K562 (cell line): ENCODE results near the gene RAPSN. TPM values are rescaled to one million over a fixed set of nuclear protein-coding genes. Genes with fewer than 3 reads are reported as not detected.

ENCODE experiments used
- BCL6 ChIP-seq: fragments of 250-450 bp; sonication (Bioruptor Pico); IDR thresholded peaks from 2 replicates; pipeline ENCODE4 v1.4.0; 2020
- CXXC5 ChIP-seq: fragments of 250-450 bp; sonication (Bioruptor Pico); IDR thresholded peaks from 2 replicates; pipeline ENCODE4 v1.8.0; 2022; ENCODE audit warnings: inconsistent platforms, mild to moderate bottlenecking, moderate library complexity
- EZH2 ChIP-seq: IDR thresholded peaks from 2 replicates; pipeline ENCODE4 v1.6.1; 2012; ENCODE audit warnings: low read depth, mild to moderate bottlenecking, inconsistent platforms, low read length, borderline replicate concordance
- RBFOX2 ChIP-seq: fragments of 200-400 bp; formaldehyde crosslinking; IDR thresholded peaks from 2 replicates; pipeline ENCODE4 v1.6.1; 2017; ENCODE audit warnings: low read depth, mild to moderate bottlenecking, low read length, moderate library complexity
- RCOR1 ChIP-seq, 2 experiments: IDR thresholded peaks; 2 replicates each; pipeline ENCODE4 v1.6.1; 2012; ENCODE audit warnings: low read depth in 2 of 2, low read length in 2 of 2, borderline replicate concordance in 1 of 2, improper control_type of control experiment in 1 of 2
- RFX1 ChIP-seq: fragments of 450-650 bp; IDR thresholded peaks from 2 replicates; pipeline ENCODE4 v1.6.1; 2016; ENCODE audit warnings: mild to moderate bottlenecking, moderate library complexity
- SMAD4 ChIP-seq: fragments of 250-450 bp; sonication (Bioruptor Pico); conservative IDR thresholded peaks from 2 replicates; pipeline ENCODE4 v1.8.0; 2021; ENCODE audit warnings: inconsistent platforms, mild to moderate bottlenecking, moderate library complexity
- SOX6 ChIP-seq: fragments of 450-650 bp; IDR thresholded peaks from 2 replicates; pipeline ENCODE4 v1.6.1; 2014; ENCODE audit warnings: mild to moderate bottlenecking
- ZNF143 ChIP-seq: sonication (generic); formaldehyde crosslinking; IDR thresholded peaks from 2 replicates; pipeline ENCODE4 v1.9.0; 2022; ENCODE audit warnings: mild to moderate bottlenecking, missing genetic modification reagents
- polyA plus RNA-seq, 8 experiments: library from polyadenylated mRNA; depleted of rRNA in 4 of 8; stranded (reverse) in 5 of 8; unstranded in 3 of 8; fragments of >200 nt; fragmentation: Nextera tagmentation in 2 of 8; fragmentation: Illumina TruSeq in 1 of 8; extraction: Ambion mirVana in 2 of 8; extraction: Trizol in 1 of 8; gene quantifications; 2 replicates each; pipeline versions ENCODE4 v1.2.1 to v1.2.3, GENCODE V29; 2011 to 2014; ENCODE audit warnings: inconsistent platforms in 1 of 8, missing spikeins in 1 of 8
- total RNA-seq, 7 experiments: library from RNA; depleted of rRNA in 6 of 7; stranded (reverse); fragments of >200 nt in 6 of 7; fragmentation: Illumina TruSeq in 2 of 7; extraction: Trizol in 2 of 7; gene quantifications; 2 replicates each; pipeline versions ENCODE4 v1.2.1 to v1.2.3, GENCODE V29; 2011 to 2021; ENCODE audit warnings: low replicate concordance in 1 of 7
- TF ChIP-seq, protein P1 (sequence below): fragments of 250-450 bp; sonication (Bioruptor Pico); IDR thresholded peaks from 2 replicates; pipeline ENCODE4 v1.8.0; 2022; ENCODE audit warnings: moderate library complexity, mild to moderate bottlenecking, inconsistent platforms
- TF ChIP-seq, protein P2 (sequence below): fragments of 450-650 bp; formaldehyde crosslinking; IDR thresholded peaks from 2 replicates; pipeline ENCODE4 v1.4.0; 2022; ENCODE audit warnings: mild to moderate bottlenecking, moderate library complexity
- TF ChIP-seq, protein P3 (sequence below): IDR thresholded peaks from 3 replicates; pipeline ENCODE4 v1.6.1; 2011; ENCODE audit warnings: borderline replicate concordance, mild to moderate bottlenecking, moderate library complexity; ENCODE audit not compliant: insufficient read length; ENCODE audit errors: extremely low read depth
- TF ChIP-seq, protein P4 (sequence below): sonication (generic); formaldehyde crosslinking; IDR thresholded peaks from 2 replicates; pipeline ENCODE4 v1.8.0; 2022; ENCODE audit warnings: missing genetic modification reagents, mild to moderate bottlenecking, borderline replicate concordance
- TF ChIP-seq, protein P5 (sequence below): fragments of 450-650 bp; formaldehyde crosslinking; IDR thresholded peaks from 2 replicates; pipeline ENCODE4 v1.4.0; 2020; ENCODE audit warnings: mild to moderate bottlenecking, moderate library complexity
- TF ChIP-seq, protein P6 (sequence below): conservative IDR thresholded peaks from 2 replicates; pipeline ENCODE4 v1.6.1; 2011; ENCODE audit warnings: low read depth, mild to moderate bottlenecking, low read length; ENCODE audit not compliant: control insufficient read depth

The RAPSN gene
- total and polyA plus RNA-seq, 9 of the 15 experiments (the other 6 are each of a cell fraction or from before 2014, with no cell fraction given), result 0.06 to 0.11 TPM; not detected in 7

DNA sequence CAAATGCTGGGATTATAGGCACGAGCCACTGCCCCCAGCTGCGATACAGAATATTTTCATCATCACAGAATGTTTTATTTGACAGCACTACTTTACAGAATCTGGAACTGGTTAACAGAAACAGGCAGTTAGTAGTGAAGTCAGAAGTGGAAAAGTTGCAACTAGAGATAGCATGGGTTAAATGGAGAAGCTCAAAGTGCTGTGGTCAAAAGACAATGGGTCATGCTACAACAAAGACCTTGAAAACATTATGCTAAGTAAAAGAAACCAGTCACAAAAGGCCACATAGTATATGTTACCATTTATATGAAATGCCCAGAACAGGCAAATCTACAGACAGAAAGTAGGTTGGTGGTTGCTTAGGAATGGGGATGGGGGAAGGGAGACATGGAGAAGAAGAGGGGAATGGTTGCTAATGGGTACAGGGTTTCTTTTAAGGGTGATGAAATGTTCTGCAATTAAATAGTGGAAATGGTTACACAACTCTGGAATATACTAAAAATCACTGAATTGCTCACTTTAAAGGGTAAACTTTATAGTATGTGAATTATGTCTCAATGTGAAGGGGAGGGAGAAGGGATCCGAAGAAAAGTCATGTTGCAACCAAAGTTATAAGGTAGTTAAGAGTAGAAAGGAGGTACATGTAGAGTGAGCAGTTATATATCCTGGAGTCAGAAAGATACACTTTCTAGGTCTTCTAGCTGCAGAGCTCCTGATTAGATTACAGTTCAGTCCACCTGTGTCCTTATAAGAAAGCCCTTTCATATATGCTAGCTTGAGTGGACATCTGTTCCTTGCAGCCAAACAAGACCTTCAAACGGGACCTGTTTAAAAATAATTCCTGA, 46.3 kb upstream of the RAPSN start (continued):
- TF ChIP-seq, protein P1, sequence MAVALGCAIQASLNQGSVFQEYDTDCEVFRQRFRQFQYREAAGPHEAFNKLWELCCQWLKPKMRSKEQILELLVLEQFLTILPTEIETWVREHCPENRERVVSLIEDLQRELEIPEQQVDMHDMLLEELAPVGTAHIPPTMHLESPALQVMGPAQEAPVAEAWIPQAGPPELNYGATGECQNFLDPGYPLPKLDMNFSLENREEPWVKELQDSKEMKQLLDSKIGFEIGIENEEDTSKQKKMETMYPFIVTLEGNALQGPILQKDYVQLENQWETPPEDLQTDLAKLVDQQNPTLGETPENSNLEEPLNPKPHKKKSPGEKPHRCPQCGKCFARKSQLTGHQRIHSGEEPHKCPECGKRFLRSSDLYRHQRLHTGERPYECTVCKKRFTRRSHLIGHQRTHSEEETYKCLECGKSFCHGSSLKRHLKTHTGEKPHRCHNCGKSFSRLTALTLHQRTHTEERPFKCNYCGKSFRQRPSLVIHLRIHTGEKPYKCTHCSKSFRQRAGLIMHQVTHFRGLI (CRISPR knock-in tag), result no peak
- TF ChIP-seq RFX1, result peak; percentile 48
- peak; percentile 26; the same call in 1 of the 2 replicates for TF ChIP-seq CXXC5 (CRISPR knock-in tag)
- no peak for TF ChIP-seq RBFOX2
- no peak for TF ChIP-seq RCOR1 (IDR thresholded peaks at IDR 0.05; ENCODE audit: borderline replicate concordance in 1 of 2, low read depth in 2 of 2, low read length in 2 of 2)
- TF ChIP-seq SMAD4 (CRISPR knock-in tag), result peak; percentile 43; the same call in 1 of the 2 replicates
- peak; percentile 30; the same call in 1 of the 2 replicates for TF ChIP-seq SOX6
- TF ChIP-seq, protein P2, sequence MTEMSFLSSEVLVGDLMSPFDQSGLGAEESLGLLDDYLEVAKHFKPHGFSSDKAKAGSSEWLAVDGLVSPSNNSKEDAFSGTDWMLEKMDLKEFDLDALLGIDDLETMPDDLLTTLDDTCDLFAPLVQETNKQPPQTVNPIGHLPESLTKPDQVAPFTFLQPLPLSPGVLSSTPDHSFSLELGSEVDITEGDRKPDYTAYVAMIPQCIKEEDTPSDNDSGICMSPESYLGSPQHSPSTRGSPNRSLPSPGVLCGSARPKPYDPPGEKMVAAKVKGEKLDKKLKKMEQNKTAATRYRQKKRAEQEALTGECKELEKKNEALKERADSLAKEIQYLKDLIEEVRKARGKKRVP, result peak; percentile 67
- TF ChIP-seq, protein P3, sequence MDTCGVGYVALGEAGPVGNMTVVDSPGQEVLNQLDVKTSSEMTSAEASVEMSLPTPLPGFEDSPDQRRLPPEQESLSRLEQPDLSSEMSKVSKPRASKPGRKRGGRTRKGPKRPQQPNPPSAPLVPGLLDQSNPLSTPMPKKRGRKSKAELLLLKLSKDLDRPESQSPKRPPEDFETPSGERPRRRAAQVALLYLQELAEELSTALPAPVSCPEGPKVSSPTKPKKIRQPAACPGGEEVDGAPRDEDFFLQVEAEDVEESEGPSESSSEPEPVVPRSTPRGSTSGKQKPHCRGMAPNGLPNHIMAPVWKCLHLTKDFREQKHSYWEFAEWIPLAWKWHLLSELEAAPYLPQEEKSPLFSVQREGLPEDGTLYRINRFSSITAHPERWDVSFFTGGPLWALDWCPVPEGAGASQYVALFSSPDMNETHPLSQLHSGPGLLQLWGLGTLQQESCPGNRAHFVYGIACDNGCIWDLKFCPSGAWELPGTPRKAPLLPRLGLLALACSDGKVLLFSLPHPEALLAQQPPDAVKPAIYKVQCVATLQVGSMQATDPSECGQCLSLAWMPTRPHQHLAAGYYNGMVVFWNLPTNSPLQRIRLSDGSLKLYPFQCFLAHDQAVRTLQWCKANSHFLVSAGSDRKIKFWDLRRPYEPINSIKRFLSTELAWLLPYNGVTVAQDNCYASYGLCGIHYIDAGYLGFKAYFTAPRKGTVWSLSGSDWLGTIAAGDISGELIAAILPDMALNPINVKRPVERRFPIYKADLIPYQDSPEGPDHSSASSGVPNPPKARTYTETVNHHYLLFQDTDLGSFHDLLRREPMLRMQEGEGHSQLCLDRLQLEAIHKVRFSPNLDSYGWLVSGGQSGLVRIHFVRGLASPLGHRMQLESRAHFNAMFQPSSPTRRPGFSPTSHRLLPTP, result no peak
- TF ChIP-seq BCL6 (CRISPR knock-in tag), result 0 out of 2 replicates have a peak, but pooled peaks have one; percentile 18
- no peak for TF ChIP-seq ZNF143 (CRISPR knock-in tag)
- TF ChIP-seq, protein P4, sequence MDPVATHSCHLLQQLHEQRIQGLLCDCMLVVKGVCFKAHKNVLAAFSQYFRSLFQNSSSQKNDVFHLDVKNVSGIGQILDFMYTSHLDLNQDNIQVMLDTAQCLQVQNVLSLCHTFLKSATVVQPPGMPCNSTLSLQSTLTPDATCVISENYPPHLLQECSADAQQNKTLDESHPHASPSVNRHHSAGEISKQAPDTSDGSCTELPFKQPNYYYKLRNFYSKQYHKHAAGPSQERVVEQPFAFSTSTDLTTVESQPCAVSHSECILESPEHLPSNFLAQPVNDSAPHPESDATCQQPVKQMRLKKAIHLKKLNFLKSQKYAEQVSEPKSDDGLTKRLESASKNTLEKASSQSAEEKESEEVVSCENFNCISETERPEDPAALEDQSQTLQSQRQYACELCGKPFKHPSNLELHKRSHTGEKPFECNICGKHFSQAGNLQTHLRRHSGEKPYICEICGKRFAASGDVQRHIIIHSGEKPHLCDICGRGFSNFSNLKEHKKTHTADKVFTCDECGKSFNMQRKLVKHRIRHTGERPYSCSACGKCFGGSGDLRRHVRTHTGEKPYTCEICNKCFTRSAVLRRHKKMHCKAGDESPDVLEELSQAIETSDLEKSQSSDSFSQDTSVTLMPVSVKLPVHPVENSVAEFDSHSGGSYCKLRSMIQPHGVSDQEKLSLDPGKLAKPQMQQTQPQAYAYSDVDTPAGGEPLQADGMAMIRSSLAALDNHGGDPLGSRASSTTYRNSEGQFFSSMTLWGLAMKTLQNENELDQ (CRISPR knock-in tag), result no peak
- TF ChIP-seq, protein P5, sequence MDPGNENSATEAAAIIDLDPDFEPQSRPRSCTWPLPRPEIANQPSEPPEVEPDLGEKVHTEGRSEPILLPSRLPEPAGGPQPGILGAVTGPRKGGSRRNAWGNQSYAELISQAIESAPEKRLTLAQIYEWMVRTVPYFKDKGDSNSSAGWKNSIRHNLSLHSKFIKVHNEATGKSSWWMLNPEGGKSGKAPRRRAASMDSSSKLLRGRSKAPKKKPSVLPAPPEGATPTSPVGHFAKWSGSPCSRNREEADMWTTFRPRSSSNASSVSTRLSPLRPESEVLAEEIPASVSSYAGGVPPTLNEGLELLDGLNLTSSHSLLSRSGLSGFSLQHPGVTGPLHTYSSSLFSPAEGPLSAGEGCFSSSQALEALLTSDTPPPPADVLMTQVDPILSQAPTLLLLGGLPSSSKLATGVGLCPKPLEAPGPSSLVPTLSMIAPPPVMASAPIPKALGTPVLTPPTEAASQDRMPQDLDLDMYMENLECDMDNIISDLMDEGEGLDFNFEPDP (CRISPR knock-in tag), result no peak
- no peak for TF ChIP-seq EZH2
- TF ChIP-seq, protein P6, sequence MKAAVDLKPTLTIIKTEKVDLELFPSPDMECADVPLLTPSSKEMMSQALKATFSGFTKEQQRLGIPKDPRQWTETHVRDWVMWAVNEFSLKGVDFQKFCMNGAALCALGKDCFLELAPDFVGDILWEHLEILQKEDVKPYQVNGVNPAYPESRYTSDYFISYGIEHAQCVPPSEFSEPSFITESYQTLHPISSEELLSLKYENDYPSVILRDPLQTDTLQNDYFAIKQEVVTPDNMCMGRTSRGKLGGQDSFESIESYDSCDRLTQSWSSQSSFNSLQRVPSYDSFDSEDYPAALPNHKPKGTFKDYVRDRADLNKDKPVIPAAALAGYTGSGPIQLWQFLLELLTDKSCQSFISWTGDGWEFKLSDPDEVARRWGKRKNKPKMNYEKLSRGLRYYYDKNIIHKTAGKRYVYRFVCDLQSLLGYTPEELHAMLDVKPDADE, result no peak
